B cell (primary cell): ENCODE results near the gene TLK1.

Experiments
- CTCF ChIP-seq: fragments of 200-600 bp; IDR thresholded peaks from one replicate; pipeline ENCODE4 v1.8.0; 2022; ENCODE audit warnings: antibody characterized with exemption, mild to moderate bottlenecking
- EZH2 ChIP-seq: IDR thresholded peaks from 2 replicates; pipeline ENCODE4 v1.6.1; 2012; ENCODE audit warnings: borderline replicate concordance, low read depth, mild to moderate bottlenecking, moderate library complexity, low read length; ENCODE audit not compliant: insufficient read depth, poor library complexity, severe bottlenecking

GRCh38 chr2:171187177-171187576, 26.5 kb upstream of the TLK1 start:
- TF ChIP-seq CTCF (no peak), EZH2 (no peak)
